Esophagus (tissue), 2 donors: ENCODE results near the gene FAM20A. TPM values are rescaled to one million over a fixed set of nuclear protein-coding genes. Genes with fewer than 3 reads are reported as not detected.
A peak's percentile ranks its signal among the peaks of the same experiment; 100 is the strongest.

Source experiments
- H3K27ac ChIP-seq, 2 donors: one replicate each; pipeline ENCODE4 v1.5.1; 2013; ENCODE audit warnings: low read depth in 2 of 2, mild to moderate bottlenecking in 2 of 2, inconsistent platforms in 1 of 2, low read length in 1 of 2, moderate library complexity in 1 of 2
- H3K27me3 ChIP-seq, 2 donors: one replicate each; pipeline ENCODE4 v1.6.1; 2013; ENCODE audit warnings: low read length in 2 of 2, control low read depth in 1 of 2, mild to moderate bottlenecking in 1 of 2; ENCODE audit not compliant: insufficient read depth in 2 of 2, control insufficient read depth in 1 of 2
- H3K36me3 ChIP-seq, 2 donors: one replicate each; pipeline ENCODE4 v1.6.1; 2013; ENCODE audit warnings: low read length in 1 of 2; ENCODE audit not compliant: control insufficient read depth in 2 of 2, insufficient read depth in 2 of 2
- H3K4me1 ChIP-seq, 2 donors: one replicate each; pipeline ENCODE4 v1.6.1; 2013; ENCODE audit warnings: low read length in 1 of 2; ENCODE audit not compliant: control insufficient read depth in 2 of 2, insufficient read depth in 2 of 2
- H3K4me3 ChIP-seq, 2 donors: one replicate each; pipeline ENCODE4 v1.5.1; 2013; ENCODE audit warnings: low read length in 2 of 2, mild to moderate bottlenecking in 2 of 2, low read depth in 1 of 2, moderate library complexity in 1 of 2
- H3K9me3 ChIP-seq, 2 donors: one replicate each; pipeline ENCODE4 v1.6.1; 2013; ENCODE audit warnings: mild to moderate bottlenecking in 2 of 2, low read depth in 1 of 2, low read length in 1 of 2, moderate library complexity in 1 of 2; ENCODE audit not compliant: control insufficient read depth in 2 of 2, insufficient read depth in 1 of 2
- WGBS, 2 donors: extraction: QIAGEN DNeasy Blood & Tissue Kit; methylation state at CpG; one replicate each; pipeline ENCODE4 v1.1.7; 2013; 5-methylcytosine and 5-hydroxymethylcytosine counted together
- polyA plus RNA-seq, 2 donors: library from polyadenylated mRNA; stranded (reverse); fragments of 200-250 nt; gene quantifications; one replicate each; pipeline ENCODE4 v1.2.3, GENCODE V29; 2013
- donor health status: healthy with polysubstance abuse.
- donor health status: Bipolar disorder and iron deficiency.

Gene FAM20A
- polyA plus RNA-seq, 2 donors: 1.8 to 4.3 TPM

GRCh38 chr17:68539548-68540467, 61.4 kb downstream of the FAM20A start:
- no peaks in the 10 kb centered on the region for H3K27me3 ChIP-seq
- H3K4me3 ChIP-seq: no peak overlapping the region
- H3K27ac ChIP-seq: peak overlapping the region in 1 of 2 donors; percentile 6
- WGBS, 2 donors: 61 to 65% methylated on average over 20 of the region's 20 CpGs
- H3K4me1 ChIP-seq: peaks cover 0 to 5% of the 10 kb centered on the region in 2 donors
- H3K36me3 ChIP-seq: peaks cover 8 to 13% of the 10 kb centered on the region in 2 donors
- no peaks in the 10 kb centered on the region for H3K9me3 ChIP-seq

GRCh38 chr17:68535922-68536321, 65.2 kb downstream of the FAM20A start:
- H3K4me3 ChIP-seq: no peak overlapping the region

GRCh38 chr17:68534695-68535088, 66.5 kb downstream of the FAM20A start:
- Histone ChIP-seq H3K36me3 (peaks cover 14 to 16% of the 10 kb centered on the region in 2 donors), H3K4me1 (peaks cover 0 to 3% of the 10 kb centered on the region in 2 donors), H3K9me3 (no peaks in the 10 kb centered on the region), H3K4me3 (no peak overlapping the region), H3K27me3 (no peaks in the 10 kb centered on the region), H3K27ac (no peak overlapping the region)
- 88% methylated on average over 6 of the region's 6 CpGs for WGBS, 2 donors

More at GRCh38 chr17:68535922-68536321, 65.2 kb downstream of the FAM20A start:
- WGBS, 2 donors: 75 to 85% methylated on average over 3 of the region's 3 CpGs
- H3K27me3 ChIP-seq: no peaks in the 10 kb centered on the region
- H3K36me3 ChIP-seq: peaks cover 8 to 17% of the 10 kb centered on the region in 2 donors
- H3K27ac ChIP-seq: no peak overlapping the region
- H3K4me1 ChIP-seq: peaks cover 0 to 3% of the 10 kb centered on the region in 2 donors
- H3K9me3 ChIP-seq: no peaks in the 10 kb centered on the region

GRCh38 chr17:68533887-68534694, 67.1 kb downstream of the FAM20A start:
- Histone ChIP-seq H3K27ac (no peak overlapping the region), H3K9me3 (no peaks in the 10 kb centered on the region), H3K4me3 (no peak overlapping the region), H3K4me1 (no peaks in the 10 kb centered on the region), H3K27me3 (no peaks in the 10 kb centered on the region), H3K36me3 (peaks cover 17 to 18% of the 10 kb centered on the region in 2 donors)
- 73 to 74% methylated on average over 6 of the region's 6 CpGs for WGBS, 2 donors

- no peaks in the 10 kb centered on the region for H3K27me3 ChIP-seq
- H3K27ac ChIP-seq: no peak overlapping the region
- H3K4me3 ChIP-seq: no peak overlapping the region
- H3K9me3 ChIP-seq: no peaks in the 10 kb centered on the region
- WGBS, 2 donors: 83 to 85% methylated on average over 3 of the region's 3 CpGs
- H3K4me1 ChIP-seq: no peaks in the 10 kb centered on the region
- H3K36me3 ChIP-seq: peaks cover 17 to 23% of the 10 kb centered on the region in 2 donors
Measured at GRCh38 chr17:68532826-68533225, 68.3 kb downstream of the FAM20A start.

- Histone ChIP-seq H3K4me1 (no peaks in the 10 kb centered on the region), H3K4me3 (no peak overlapping the region), H3K36me3 (peaks cover 10 to 21% of the 10 kb centered on the region in 2 donors), H3K27ac (no peak overlapping the region), H3K27me3 (no peaks in the 10 kb centered on the region), H3K9me3 (no peaks in the 10 kb centered on the region)
- WGBS, 2 donors: 87 to 94% methylated on average over 4 of the region's 4 CpGs
Measured at GRCh38 chr17:68531252-68531651, 69.9 kb downstream of the FAM20A start.

- Histone ChIP-seq H3K36me3 (peaks cover 10 to 17% of the 10 kb centered on the region in 2 donors), H3K4me1 (no peaks in the 10 kb centered on the region), H3K27me3 (no peaks in the 10 kb centered on the region), H3K27ac (no peak overlapping the region), H3K4me3 (no peak overlapping the region), H3K9me3 (no peaks in the 10 kb centered on the region)
- WGBS, 2 donors: 66 to 89% methylated on average over 4 of the region's 4 CpGs
Measured at GRCh38 chr17:68527314-68527713, 73.9 kb downstream of the FAM20A start.

GRCh38 chr17:68526548-68526947, 74.6 kb downstream of the FAM20A start:
- Histone ChIP-seq H3K4me1 (no peaks in the 10 kb centered on the region), H3K4me3 (no peak overlapping the region), H3K27me3 (no peaks in the 10 kb centered on the region), H3K27ac (no peak overlapping the region), H3K9me3 (no peaks in the 10 kb centered on the region), H3K36me3 (peaks cover 10 to 17% of the 10 kb centered on the region in 2 donors)
- 84 to 85% methylated on average over 3 of the region's 3 CpGs for WGBS, 2 donors

- peaks cover 0 to 4% of the 10 kb centered on the region in 2 donors for H3K4me1 ChIP-seq
Measured at GRCh38 chr17:68522266-68522665, 78.9 kb downstream of the FAM20A start.

More at GRCh38 chr17:68522266-68522665, 78.9 kb downstream of the FAM20A start:
- H3K27ac ChIP-seq: no peak overlapping the region
- peaks cover 0 to 9% of the 10 kb centered on the region in 2 donors for H3K36me3 ChIP-seq
- no peaks in the 10 kb centered on the region for H3K9me3 ChIP-seq
- H3K4me3 ChIP-seq: no peak overlapping the region
- H3K27me3 ChIP-seq: no peaks in the 10 kb centered on the region
